Ovary (tissue), 1 donor: ENCODE measurements around the gene IGDCC3.

Source experiments
- EP300 ChIP-seq: sonication (generic); formaldehyde crosslinking; IDR thresholded peaks from one replicate; pipeline ENCODE4 v1.6.1; 2017; ENCODE audit warnings: antibody characterized with exemption
- POLR2A ChIP-seq: fragments of 450-650 bp; IDR thresholded peaks from one replicate; pipeline ENCODE4 v1.6.1; 2017; ENCODE audit warnings: antibody characterized with exemption, mild to moderate bottlenecking, moderate library complexity

GRCh38 chr15:65421360-65422215 lies 43.8 kb upstream of the IGDCC3 start:
- TF ChIP-seq POLR2A = no peak
- no peak for TF ChIP-seq EP300
